GM18873 (cell line): ENCODE data around the gene EFHD2.
"Not testable (repeated sequence)": the region's sequence is repeated elsewhere in the genome, so short reads cannot be mapped to it uniquely, and the experiment has no call there.

Experiments
- ATAC-seq: cut with Tn5 transposase; IDR thresholded peaks from one replicate; pipeline ENCODE4 v1.9.1; 2021; ENCODE audit warnings: mild to moderate bottlenecking, moderate library complexity, moderate number of reproducible peaks; ENCODE audit not compliant: unreplicated experiment, low FRiP score

Gene EFHD2

GRCh38 chr1:15409388-15410222 lies at the start of gene EFHD2:
Gene EFHD2, plus strand, starts transcription at chr1:15409888. Its CDS starts 84 bp downstream, at chr1:15409972.
- ATAC-seq: no peak

- ATAC-seq: no peak
These were observed 49.0 kb upstream of the EFHD2 start for GRCh38 chr1:15360700-15361099.

GRCh38 chr1:15362096-15362736 lies 47.5 kb upstream of the EFHD2 start:
- ATAC-seq: no peak

- ATAC-seq: no peak
These were observed 47.0 kb upstream of the EFHD2 start for GRCh38 chr1:15362737-15363128.

- ATAC-seq: no peak
These were observed 44.9 kb upstream of the EFHD2 start for GRCh38 chr1:15364740-15365139.

GRCh38 chr1:15368888-15369287 lies 40.8 kb upstream of the EFHD2 start:
- ATAC-seq: no peak

GRCh38 chr1:15370268-15370667 lies 39.4 kb upstream of the EFHD2 start:
- ATAC-seq: no peak

GRCh38 chr1:15370781-15371520 lies 38.7 kb upstream of the EFHD2 start:
- ATAC-seq: no peak

- no peak for ATAC-seq
These were observed 37.8 kb upstream of the EFHD2 start for GRCh38 chr1:15371610-15372545.

GRCh38 chr1:15378729-15379128 lies 31.0 kb upstream of the EFHD2 start:
- ATAC-seq: no peak

GRCh38 chr1:15379151-15379550 lies 30.5 kb upstream of the EFHD2 start:
- ATAC-seq: not testable (repeated sequence)

- ATAC-seq: no peak
These were observed 28.8 kb upstream of the EFHD2 start for GRCh38 chr1:15380601-15381508.

GRCh38 chr1:15381805-15382204 lies 27.9 kb upstream of the EFHD2 start:
- no peak for ATAC-seq

- no peak for ATAC-seq
These were observed 26.8 kb upstream of the EFHD2 start for GRCh38 chr1:15382601-15383518.

- ATAC-seq: no peak
These were observed 25.9 kb upstream of the EFHD2 start for GRCh38 chr1:15383810-15384209.

GRCh38 chr1:15384301-15384901 lies 25.3 kb upstream of the EFHD2 start:
- ATAC-seq: peak; percentile 39

GRCh38 chr1:15385420-15385819 lies 24.3 kb upstream of the EFHD2 start:
- no peak for ATAC-seq
